Fibroblast of lung (primary cell): Measurements from ENCODE around the gene E2F6. TPM values are rescaled to one million over a fixed set of nuclear protein-coding genes. Genes with fewer than 3 reads are reported as not detected.

Experiments
- DNase-seq, 2 donors: peaks; one replicate each; pipeline versions ENCODE4 v3.0.0 to v3.0.0-alpha.2; 2010; ENCODE audit warnings: low read depth in 2 of 2
- H2AFZ ChIP-seq: 2 replicates; pipeline ENCODE4 v1.5.1; 2012; ENCODE audit warnings: low read length, control low read depth, inconsistent platforms
- H3K27ac ChIP-seq: 2 replicates; pipeline ENCODE4 v1.5.1; 2011; ENCODE audit warnings: low read length, control low read depth; ENCODE audit not compliant: insufficient read depth
- H3K27me3 ChIP-seq: 2 replicates; pipeline ENCODE4 v1.5.1; 2011; ENCODE audit warnings: mild to moderate bottlenecking, low read length; ENCODE audit not compliant: control insufficient read depth, insufficient read depth
- H3K36me3 ChIP-seq: 2 replicates; pipeline ENCODE4 v1.5.1; 2011; ENCODE audit warnings: low read length; ENCODE audit not compliant: control insufficient read depth, insufficient read depth
- H3K4me1 ChIP-seq: 2 replicates; pipeline ENCODE4 v1.5.1; 2011; ENCODE audit warnings: low read length; ENCODE audit not compliant: control insufficient read depth, insufficient read depth; ENCODE audit errors: extremely low read depth
- H3K4me2 ChIP-seq: 2 replicates; pipeline ENCODE4 v1.5.1; 2011; ENCODE audit warnings: low read length, control low read depth; ENCODE audit not compliant: insufficient read depth; ENCODE audit errors: extremely low read depth
- H3K4me3 ChIP-seq, 4 experiments: fragments of 200-600 bp in 1 of 4; sonication (generic) in 1 of 4; replicated peaks in 1 of 4; 2 replicates each; pipeline ENCODE4 v1.5.1; 2011 to 2016; ENCODE audit warnings: low read length in 4 of 4, low read depth in 3 of 4, mild to moderate bottlenecking in 3 of 4, control low read depth in 2 of 4, inconsistent platforms in 1 of 4, mixed read lengths in 1 of 4; ENCODE audit not compliant: insufficient read depth in 1 of 4; ENCODE audit errors: control extremely low read depth in 1 of 4
- H3K79me2 ChIP-seq: 2 replicates; pipeline ENCODE4 v1.5.1; 2012; ENCODE audit warnings: mild to moderate bottlenecking, low read length, inconsistent platforms; ENCODE audit not compliant: control insufficient read depth, insufficient read depth
- H3K9ac ChIP-seq: 2 replicates; pipeline ENCODE4 v1.5.1; 2011; ENCODE audit warnings: mild to moderate bottlenecking, low read length, control low read depth; ENCODE audit not compliant: insufficient read depth
- H3K9me3 ChIP-seq: 2 replicates; pipeline ENCODE4 v1.5.1; 2012; ENCODE audit warnings: low read depth, low read length; ENCODE audit not compliant: control insufficient read depth, insufficient read depth
- H4K20me1 ChIP-seq: 2 replicates; pipeline ENCODE4 v1.5.1; 2011; ENCODE audit warnings: low read length; ENCODE audit not compliant: control insufficient read depth, insufficient read depth; ENCODE audit errors: extremely low read depth
- CTCF ChIP-seq, 2 donors: IDR thresholded peaks in 1 of 2; conservative IDR thresholded peaks in 1 of 2; 1 replicate in 1 of 2; 2 replicates in 1 of 2; pipeline ENCODE4 v1.5.1; 2011 to 2012; ENCODE audit warnings: low read length in 2 of 2, control low read depth in 1 of 2, inconsistent platforms in 1 of 2, low read depth in 1 of 2, mild to moderate bottlenecking in 1 of 2
- EZH2 ChIP-seq: IDR thresholded peaks from 2 replicates; pipeline ENCODE4 v1.5.1; 2012; ENCODE audit warnings: low read length, control low read depth, mild to moderate bottlenecking; ENCODE audit errors: missing control alignments
- polyA plus RNA-seq, 2 donors: library from polyadenylated mRNA; depleted of rRNA in 1 of 2; stranded (reverse) in 1 of 2; unstranded in 1 of 2; fragments of >200 nt; gene quantifications; 2 replicates each; pipeline ENCODE4 v1.2.1, GENCODE V29; 2011 to 2012; ENCODE audit warnings: missing spikeins in 1 of 2
- total RNA-seq: library from RNA; depleted of rRNA; stranded (reverse); fragments of >200 nt; gene quantifications from 2 replicates; pipeline ENCODE4 v1.2.1, GENCODE V29; 2014

E2F6 gene
- total and polyA plus RNA-seq, 2 donors (not counting 1 experiment from before 2014, with no cell fraction given): 10.2 to 13.0 TPM

- Histone ChIP-seq H3K4me3 (no peak overlapping the region), H3K4me1 (no peaks in the 10 kb centered on the region), H3K36me3 (no peaks in the 10 kb centered on the region), H2AFZ (no peak overlapping the region), H3K79me2 (no peaks in the 10 kb centered on the region), H3K9me3 (no peaks in the 10 kb centered on the region), H4K20me1 (no peaks in the 10 kb centered on the region), H3K4me2 (no peak overlapping the region), H3K27me3 (no peaks in the 10 kb centered on the region), H3K9ac (no peak overlapping the region), H3K27ac (no peak overlapping the region)
- no peak for TF ChIP-seq EZH2
- TF ChIP-seq CTCF (conservative IDR thresholded peaks at IDR 0.05 in 1 of 2, IDR thresholded peaks at IDR 0.05 in 1 of 2; ENCODE audit: low read depth in 1 of 2, low read length in 2 of 2): no peak
- no peak for DNase-seq
These were observed 31.5 kb downstream of the E2F6 start for GRCh38 chr2:11434443-11434842.

- Histone ChIP-seq H3K4me3 (no peak overlapping the region), H3K79me2 (no peaks in the 10 kb centered on the region), H3K27ac (no peak overlapping the region), H3K36me3 (no peaks in the 10 kb centered on the region), H3K27me3 (no peaks in the 10 kb centered on the region), H3K4me2 (no peak overlapping the region), H3K4me1 (no peaks in the 10 kb centered on the region), H3K9ac (no peak overlapping the region), H3K9me3 (no peaks in the 10 kb centered on the region), H4K20me1 (no peaks in the 10 kb centered on the region), H2AFZ (no peak overlapping the region)
- no peak for DNase-seq
- TF ChIP-seq EZH2 (no peak), CTCF (conservative IDR thresholded peaks at IDR 0.05 in 1 of 2, IDR thresholded peaks at IDR 0.05 in 1 of 2; ENCODE audit: low read depth in 1 of 2, low read length in 2 of 2) (no peak)
These were observed 32.1 kb downstream of the E2F6 start for GRCh38 chr2:11433822-11434221.

- H3K9me3 ChIP-seq: no peaks in the 10 kb centered on the region
- H3K36me3 ChIP-seq: no peaks in the 10 kb centered on the region
- no peak overlapping the region for H3K4me2 ChIP-seq
- no peak for DNase-seq
- H3K79me2 ChIP-seq: no peaks in the 10 kb centered on the region
- H3K27ac ChIP-seq: no peak overlapping the region
- TF ChIP-seq EZH2 (no peak), CTCF (conservative IDR thresholded peaks at IDR 0.05 in 1 of 2, IDR thresholded peaks at IDR 0.05 in 1 of 2; ENCODE audit: low read depth in 1 of 2, low read length in 2 of 2) (no peak)
- H3K27me3 ChIP-seq: no peaks in the 10 kb centered on the region
- no peaks in the 10 kb centered on the region for H4K20me1 ChIP-seq
- H3K4me1 ChIP-seq: no peaks in the 10 kb centered on the region
- no peak overlapping the region for H2AFZ ChIP-seq
- no peak overlapping the region for H3K4me3 ChIP-seq
- no peak overlapping the region for H3K9ac ChIP-seq
These were observed 35.2 kb downstream of the E2F6 start for GRCh38 chr2:11430729-11431128.
